Measurements from ENCODE around the gene ETDC. TPM values are rescaled to one million over a fixed set of nuclear protein-coding genes. Genes with fewer than 3 reads are reported as not detected.
"Not testable (repeated sequence)": the region's sequence is repeated elsewhere in the genome, so short reads cannot be mapped to it uniquely, and the experiment has no call there.

Gene ETDC
- not detected in 2 replicates for total RNA-seq

DNA sequence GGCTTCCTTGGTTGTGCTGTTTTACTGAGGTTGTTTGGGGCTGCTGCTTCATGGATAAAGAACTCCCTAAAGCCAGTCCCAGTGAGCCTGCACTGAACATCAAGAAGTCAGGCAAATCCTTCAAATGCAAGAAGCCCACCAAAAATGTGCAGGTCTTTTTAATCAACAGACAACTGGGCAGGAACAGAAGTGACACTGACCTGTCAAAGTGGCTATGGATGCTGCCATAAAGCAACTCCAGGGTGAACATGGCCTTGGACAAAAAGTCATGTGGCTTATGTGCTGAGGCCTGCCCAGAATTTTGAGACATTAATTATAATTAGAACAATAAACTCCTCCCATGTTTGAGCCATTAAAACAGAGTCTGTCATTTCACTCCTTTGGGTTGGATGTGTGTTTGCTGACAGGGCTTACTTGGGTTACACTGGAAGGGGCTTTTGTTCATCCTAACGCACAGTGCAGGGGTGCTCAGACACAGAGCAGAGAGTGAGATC, at the start of gene ETDC:
ETDC (plus strand) TSS at position 51 of the 494 bp plus-strand sequence; CDS start at position 51, 0 bp downstream.
- no peak for DNase-seq (ENCODE audit: low read depth)
- TF ChIP-seq, protein P1, sequence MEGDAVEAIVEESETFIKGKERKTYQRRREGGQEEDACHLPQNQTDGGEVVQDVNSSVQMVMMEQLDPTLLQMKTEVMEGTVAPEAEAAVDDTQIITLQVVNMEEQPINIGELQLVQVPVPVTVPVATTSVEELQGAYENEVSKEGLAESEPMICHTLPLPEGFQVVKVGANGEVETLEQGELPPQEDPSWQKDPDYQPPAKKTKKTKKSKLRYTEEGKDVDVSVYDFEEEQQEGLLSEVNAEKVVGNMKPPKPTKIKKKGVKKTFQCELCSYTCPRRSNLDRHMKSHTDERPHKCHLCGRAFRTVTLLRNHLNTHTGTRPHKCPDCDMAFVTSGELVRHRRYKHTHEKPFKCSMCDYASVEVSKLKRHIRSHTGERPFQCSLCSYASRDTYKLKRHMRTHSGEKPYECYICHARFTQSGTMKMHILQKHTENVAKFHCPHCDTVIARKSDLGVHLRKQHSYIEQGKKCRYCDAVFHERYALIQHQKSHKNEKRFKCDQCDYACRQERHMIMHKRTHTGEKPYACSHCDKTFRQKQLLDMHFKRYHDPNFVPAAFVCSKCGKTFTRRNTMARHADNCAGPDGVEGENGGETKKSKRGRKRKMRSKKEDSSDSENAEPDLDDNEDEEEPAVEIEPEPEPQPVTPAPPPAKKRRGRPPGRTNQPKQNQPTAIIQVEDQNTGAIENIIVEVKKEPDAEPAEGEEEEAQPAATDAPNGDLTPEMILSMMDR (IDR thresholded peaks at IDR 0.05; ENCODE audit: insufficient read depth, low read depth, low read length), result no peak
- H3K4me3 ChIP-seq (ENCODE audit: low read depth, low read length), result no peak within 1 kb of the TSS

GRCh38 chrX:135260976-135261375, 48.3 kb upstream of the ETDC start:
- DNase-seq (ENCODE audit: low read depth); H3K4me3 ChIP-seq (ENCODE audit: low read depth, low read length): not testable (repeated sequence)

GRCh38 chrX:135263376-135263775, 45.9 kb upstream of the ETDC start:
- H3K4me3 ChIP-seq (ENCODE audit: low read depth, low read length); DNase-seq (ENCODE audit: low read depth): not testable (repeated sequence)

DNA sequence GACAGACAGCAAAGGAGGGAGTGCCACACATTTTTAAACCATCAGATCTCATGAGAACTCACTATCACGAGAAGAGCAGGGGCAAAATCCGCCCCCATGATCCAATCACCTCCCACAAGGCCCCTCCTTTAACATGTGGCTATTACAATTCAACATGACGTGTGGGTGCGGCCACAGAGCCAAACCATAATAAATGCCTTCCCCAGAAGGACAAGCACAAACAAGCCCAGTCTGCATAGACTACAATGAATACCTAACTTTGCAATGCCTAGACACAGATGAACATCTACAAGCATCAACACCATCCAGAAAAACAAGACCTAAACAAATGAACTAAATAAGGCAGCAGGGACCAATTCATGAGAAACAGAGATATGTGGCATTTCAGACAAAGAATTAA, 45.1 kb upstream of the ETDC start:
- no peak overlapping the region for H3K4me3 ChIP-seq (ENCODE audit: low read depth, low read length)
- TF ChIP-seq, protein P1 (IDR thresholded peaks at IDR 0.05; ENCODE audit: insufficient read depth, low read depth, low read length), result no peak
- no peak for DNase-seq (ENCODE audit: low read depth)

- H3K4me3 ChIP-seq (ENCODE audit: low read depth, low read length), result no peak overlapping the region
- TF ChIP-seq, protein P1 (IDR thresholded peaks at IDR 0.05; ENCODE audit: insufficient read depth, low read depth, low read length), result no peak
- no peak for DNase-seq (ENCODE audit: low read depth)
Observed at GRCh38 chrX:135273162-135273561, 36.1 kb upstream of the ETDC start.

GRCh38 chrX:135275973-135276372, 33.3 kb upstream of the ETDC start:
- DNase-seq (ENCODE audit: low read depth), result no peak
- H3K4me3 ChIP-seq (ENCODE audit: low read depth, low read length), result no peak overlapping the region
- TF ChIP-seq, protein P1 (IDR thresholded peaks at IDR 0.05; ENCODE audit: insufficient read depth, low read depth, low read length), result no peak

- no peak overlapping the region for H3K4me3 ChIP-seq (ENCODE audit: low read depth, low read length)
- DNase-seq (ENCODE audit: low read depth), result no peak
- TF ChIP-seq, protein P1 (IDR thresholded peaks at IDR 0.05; ENCODE audit: insufficient read depth, low read depth, low read length), result no peak
Observed at GRCh38 chrX:135287266-135287823, 21.9 kb upstream of the ETDC start.

DNA sequence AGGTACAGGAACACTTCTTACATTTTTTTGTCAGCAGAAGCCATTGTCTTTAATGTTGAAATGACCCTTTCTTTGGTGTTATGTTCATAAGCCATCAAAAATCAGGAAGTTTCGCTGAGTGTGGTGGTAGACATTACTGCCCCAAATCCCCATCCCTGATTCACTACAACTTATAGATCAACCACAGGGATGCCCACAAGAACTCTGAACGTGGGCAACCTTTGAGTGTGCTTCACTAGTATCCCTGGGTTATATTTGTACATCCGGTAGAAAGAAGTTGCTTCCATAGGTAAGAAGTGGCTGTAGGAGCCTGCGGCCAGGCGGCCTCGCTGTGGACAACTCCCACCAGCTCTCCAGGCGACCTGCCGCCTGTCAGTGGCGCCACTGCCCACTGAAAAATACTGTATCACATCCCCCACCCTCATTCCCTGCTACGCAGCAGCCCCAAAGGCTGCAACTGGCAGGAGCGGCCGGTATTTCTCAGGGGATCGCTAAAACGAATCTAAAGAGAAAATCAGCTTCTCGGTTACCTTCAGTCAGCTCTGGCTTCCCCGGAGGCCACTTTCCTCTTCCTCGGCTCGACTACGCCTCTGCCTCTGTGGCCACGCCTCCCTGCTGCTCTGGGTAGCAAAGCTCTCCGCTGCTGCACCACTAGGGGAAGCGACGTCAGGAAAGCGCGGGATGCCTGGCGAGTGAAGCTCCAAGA, 13.9 kb upstream of the ETDC start:
- peak; percentile 25 for DNase-seq (ENCODE audit: low read depth)
- TF ChIP-seq, protein P1 (IDR thresholded peaks at IDR 0.05; ENCODE audit: insufficient read depth, low read depth, low read length), result peak; percentile 32
- H3K4me3 ChIP-seq (ENCODE audit: low read depth, low read length), result peak overlapping the region; percentile 41
